Measurements from ENCODE around the gene TMEM198.

Gene TMEM198

GRCh38 chr2:219563271-219563928 is 19.6 kb downstream of the TMEM198 start:
- no peak for DNase-seq

- no peak for DNase-seq
Measured at GRCh38 chr2:219565130-219566080, 21.6 kb downstream of the TMEM198 start.

- no peak for DNase-seq
Measured at GRCh38 chr2:219566640-219567039, 22.8 kb downstream of the TMEM198 start.

GRCh38 chr2:219567131-219567530 is 23.3 kb downstream of the TMEM198 start:
- no peak for DNase-seq

GRCh38 chr2:219567791-219568361 is 24.0 kb downstream of the TMEM198 start:
- DNase-seq, result no peak

GRCh38 chr2:219569041-219569440 is 25.2 kb downstream of the TMEM198 start:
- no peak for DNase-seq

- no peak for DNase-seq
Measured at GRCh38 chr2:219569635-219570034, 25.8 kb downstream of the TMEM198 start.

- no peak for DNase-seq
Measured at GRCh38 chr2:219570194-219570923, 26.5 kb downstream of the TMEM198 start.

- DNase-seq, result no peak
Measured at GRCh38 chr2:219570924-219571310, 27.1 kb downstream of the TMEM198 start.

- DNase-seq, result no peak
Measured at GRCh38 chr2:219571311-219572236, 27.7 kb downstream of the TMEM198 start, which contains the start of gene OBSL1. Gene OBSL1, minus strand, starts transcription at chr2:219571539. Its CDS starts 307 bp downstream, at chr2:219571232.

GRCh38 chr2:219572237-219573001 is 28.6 kb downstream of the TMEM198 start, which contains the start of gene INHA:
Gene INHA, plus strand, starts transcription at chr2:219572310. Its CDS starts 65 bp downstream, at chr2:219572375.
- no peak for DNase-seq

- DNase-seq, result no peak
Measured at GRCh38 chr2:219573166-219573565, 29.3 kb downstream of the TMEM198 start.

GRCh38 chr2:219574484-219575311 is 30.9 kb downstream of the TMEM198 start:
- DNase-seq, result no peak

GRCh38 chr2:219575566-219576504 is 32.0 kb downstream of the TMEM198 start:
- DNase-seq, result no peak

- DNase-seq, result no peak
Measured at GRCh38 chr2:219576505-219577388, 32.9 kb downstream of the TMEM198 start.

- DNase-seq, result no peak
Measured at GRCh38 chr2:219578811-219579613, 35.2 kb downstream of the TMEM198 start.

GRCh38 chr2:219581346-219581745 is 37.5 kb downstream of the TMEM198 start:
- no peak for DNase-seq

All from stimulated activated CD4-positive, alpha-beta T cell treated with anti-CD3 and anti-CD28 coated beads, Interleukin-12 subunit alpha, Interleukin-12 subunit beta, amount 100 ng/mL, for 4 hours (primary cell).